Smooth muscle cell (in vitro differentiated cells): ENCODE results near the gene OLFM2. TPM values are rescaled to one million over a fixed set of nuclear protein-coding genes. Genes with fewer than 3 reads are reported as not detected.

Experiments used
- DNase-seq: peaks from one replicate; lab custom pipeline; 2025; ENCODE audit not compliant: unreplicated experiment; lab: John Stamatoyannopoulos, UW
- H2AFZ ChIP-seq: fragments of 200-600 bp; sonication (generic); 2 replicates; pipeline ENCODE4 v1.6.0; 2016; ENCODE audit warnings: antibody characterized with exemption, low read depth, mild to moderate bottlenecking
- H3F3A ChIP-seq: fragments of 200-600 bp; sonication (generic); 2 replicates; pipeline ENCODE4 v1.6.0; 2017; ENCODE audit warnings: antibody characterized with exemption, low read depth
- H3K27ac ChIP-seq: fragments of 200-600 bp; sonication (generic); 2 replicates; pipeline ENCODE4 v1.5.1; 2016; ENCODE audit warnings: low read depth, mild to moderate bottlenecking
- H3K27me3 ChIP-seq: fragments of 200-600 bp; sonication (generic); 2 replicates; pipeline ENCODE4 v1.6.1; 2016; ENCODE audit warnings: low read depth, mild to moderate bottlenecking
- H3K36me3 ChIP-seq: fragments of 200-600 bp; sonication (generic); 2 replicates; pipeline ENCODE4 v1.5.1; 2016; ENCODE audit warnings: low read depth
- H3K4me1 ChIP-seq: fragments of 200-600 bp; sonication (generic); 2 replicates; pipeline ENCODE4 v1.5.1; 2016; ENCODE audit warnings: low read depth
- H3K4me2 ChIP-seq: fragments of 200-600 bp; sonication (generic); 2 replicates; pipeline ENCODE4 v1.6.0; 2016; ENCODE audit warnings: mild to moderate bottlenecking
- H3K4me3 ChIP-seq: fragments of 200-600 bp; sonication (generic); 2 replicates; pipeline ENCODE4 v1.5.1; 2016; ENCODE audit warnings: mild to moderate bottlenecking
- H3K79me2 ChIP-seq: fragments of 200-600 bp; sonication (generic); 2 replicates; pipeline ENCODE4 v1.6.0; 2016; ENCODE audit warnings: low read depth, mild to moderate bottlenecking
- H3K9ac ChIP-seq: fragments of 200-600 bp; sonication (generic); 2 replicates; pipeline ENCODE4 v1.6.0; 2016; ENCODE audit warnings: low read depth
- H3K9me3 ChIP-seq: fragments of 200-600 bp; sonication (generic); replicated peaks from 2 replicates; pipeline ENCODE4 v1.5.1; 2016; ENCODE audit warnings: low read depth
- H4K20me1 ChIP-seq: fragments of 200-600 bp; sonication (generic); 2 replicates; pipeline ENCODE4 v1.6.0; 2016; ENCODE audit warnings: low read depth
- CTCF ChIP-seq: fragments of 200-600 bp; sonication (generic); IDR thresholded peaks from 2 replicates; pipeline ENCODE4 v1.5.1; 2017; ENCODE audit warnings: borderline replicate concordance, mild to moderate bottlenecking, antibody characterized with exemption; ENCODE audit not compliant: insufficient read depth, poor library complexity, severe bottlenecking
- WGBS: methylation state at CpG from one replicate; pipeline ENCODE4 v1.1.7; 2016; ENCODE audit warnings: low lambda C conversion rate; 5-methylcytosine and 5-hydroxymethylcytosine counted together
- polyA plus RNA-seq: library from polyadenylated mRNA; unstranded; fragments of >200 nt; fragmentation: Nextera tagmentation; extraction: Ambion mirVana; gene quantifications from 2 replicates; pipeline ENCODE4 v1.2.1, GENCODE V29; 2016
- total RNA-seq: library from RNA; depleted of rRNA; stranded (reverse); fragments of >200 nt; gene quantifications from 2 replicates; pipeline ENCODE4 v1.2.3, GENCODE V29; 2014

Gene OLFM2
- total and polyA plus RNA-seq, 2 experiments from 2014 or later, result 63.1 to 119 TPM

GRCh38 chr19:9945319-9945966, 9.1 kb upstream of the OLFM2 start:
- Histone ChIP-seq H2AFZ (no peak overlapping the region), H3K4me2 (peak overlapping the region; percentile 39), H3K9me3 (no peaks in the 10 kb centered on the region), H4K20me1 (no peaks in the 10 kb centered on the region), H3K27ac (peak overlapping the region; percentile 87), H3K4me3 (no peak overlapping the region), H3K27me3 (no peaks in the 10 kb centered on the region), H3K4me1 (peaks cover 7% of the 10 kb centered on the region), H3K9ac (peak overlapping the region; percentile 61), H3K79me2 (no peaks in the 10 kb centered on the region), H3K36me3 (no peaks in the 10 kb centered on the region), H3F3A (peaks cover 6% of the 10 kb centered on the region)
- peak; percentile 78 for DNase-seq
- TF ChIP-seq CTCF, result no peak
- WGBS, result 8% methylated on average over 18 of the region's 18 CpGs

- H3K4me3 ChIP-seq, result no peak overlapping the region
- H3K9ac ChIP-seq, result no peak overlapping the region
- no peak overlapping the region for H2AFZ ChIP-seq
- H4K20me1 ChIP-seq, result no peaks in the 10 kb centered on the region
- H3K9me3 ChIP-seq, result no peaks in the 10 kb centered on the region
- 90% methylated on average over 6 of the region's 6 CpGs for WGBS
- TF ChIP-seq CTCF, result no peak
- H3K79me2 ChIP-seq, result no peaks in the 10 kb centered on the region
- H3F3A ChIP-seq, result peaks cover 6% of the 10 kb centered on the region
- no peak for DNase-seq
- H3K27me3 ChIP-seq, result no peaks in the 10 kb centered on the region
- no peak overlapping the region for H3K27ac ChIP-seq
- H3K36me3 ChIP-seq, result no peaks in the 10 kb centered on the region
- H3K4me1 ChIP-seq, result peaks cover 7% of the 10 kb centered on the region
- H3K4me2 ChIP-seq, result no peak overlapping the region
Measured at GRCh38 chr19:9943744-9944143, 7.4 kb upstream of the OLFM2 start.

- Histone ChIP-seq H3K4me3 (no peak overlapping the region), H3K9ac (no peak overlapping the region), H2AFZ (no peak overlapping the region), H3K4me2 (no peak overlapping the region), H3K4me1 (peaks cover 7% of the 10 kb centered on the region), H3K27me3 (no peaks in the 10 kb centered on the region), H3K36me3 (no peaks in the 10 kb centered on the region), H3F3A (peaks cover 6% of the 10 kb centered on the region), H3K27ac (no peak overlapping the region), H3K9me3 (no peaks in the 10 kb centered on the region), H3K79me2 (no peaks in the 10 kb centered on the region), H4K20me1 (no peaks in the 10 kb centered on the region)
- DNase-seq, result no peak
- no peak for TF ChIP-seq CTCF
- WGBS, result 76% methylated on average over 1 of the region's 1 CpG
Measured at GRCh38 chr19:9941671-9942070, 5.4 kb upstream of the OLFM2 start.

DNA sequence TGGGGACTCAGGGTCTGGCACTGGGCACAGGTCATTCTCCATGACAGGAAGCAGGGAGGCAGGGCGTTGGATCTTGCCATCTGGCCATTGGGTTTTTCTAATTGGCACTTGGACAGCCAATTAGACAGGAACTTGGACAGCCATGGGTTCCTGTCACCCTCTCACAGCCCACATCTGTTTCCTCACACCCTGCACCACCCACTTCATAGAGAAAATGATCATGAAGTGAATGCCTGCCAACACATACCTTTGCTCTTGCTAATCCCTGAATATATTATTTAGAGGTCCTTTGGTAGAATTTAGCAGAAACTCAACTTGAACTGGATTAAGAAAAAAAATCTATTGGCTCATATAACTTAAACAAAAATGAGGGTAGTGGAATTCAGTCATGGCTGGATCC, 4.9 kb upstream of the OLFM2 start:
- TF ChIP-seq CTCF, result no peak
- Histone ChIP-seq H3K79me2 (no peaks in the 10 kb centered on the region), H3K36me3 (no peaks in the 10 kb centered on the region), H3K4me3 (no peak overlapping the region), H3K9ac (no peak overlapping the region), H3K4me1 (peaks cover 6% of the 10 kb centered on the region), H3K4me2 (no peak overlapping the region), H3K9me3 (no peaks in the 10 kb centered on the region), H3K27ac (no peak overlapping the region), H2AFZ (no peak overlapping the region), H4K20me1 (no peaks in the 10 kb centered on the region), H3F3A (peaks cover 4% of the 10 kb centered on the region), H3K27me3 (no peaks in the 10 kb centered on the region)
- WGBS, result 25% methylated on average over 1 of the region's 1 CpG
- no peak for DNase-seq
